GM18858 (cell line): ENCODE results near the gene NBEAL1.
"Not testable (repeated sequence)": the region's sequence is repeated elsewhere in the genome, so short reads cannot be mapped to it uniquely, and the experiment has no call there.

Experiments used
- ATAC-seq: cut with Tn5 transposase; IDR thresholded peaks from one replicate; pipeline ENCODE4 v1.9.1; 2021; ENCODE audit not compliant: unreplicated experiment

NBEAL1 gene

DNA sequence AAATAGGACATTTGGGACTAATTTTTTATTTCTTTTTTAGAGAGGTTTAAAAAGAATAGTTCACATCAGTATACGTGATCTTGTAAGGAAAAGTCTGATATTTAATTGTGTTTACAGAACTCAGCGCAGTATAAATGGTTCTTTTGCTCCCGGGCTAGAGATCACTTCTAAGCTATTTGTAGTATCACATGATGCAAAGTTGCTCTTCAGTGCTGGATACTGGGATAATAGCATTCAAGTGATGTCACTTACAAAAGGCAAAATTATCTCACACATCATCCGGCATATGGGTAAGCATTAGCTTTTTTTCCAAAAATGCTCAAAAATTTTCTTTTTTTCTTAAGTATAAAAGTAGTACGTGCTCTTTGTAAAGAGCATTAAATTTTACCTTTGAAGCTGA lies 186.8 kb downstream of the NBEAL1 start:
- no peak for ATAC-seq

DNA sequence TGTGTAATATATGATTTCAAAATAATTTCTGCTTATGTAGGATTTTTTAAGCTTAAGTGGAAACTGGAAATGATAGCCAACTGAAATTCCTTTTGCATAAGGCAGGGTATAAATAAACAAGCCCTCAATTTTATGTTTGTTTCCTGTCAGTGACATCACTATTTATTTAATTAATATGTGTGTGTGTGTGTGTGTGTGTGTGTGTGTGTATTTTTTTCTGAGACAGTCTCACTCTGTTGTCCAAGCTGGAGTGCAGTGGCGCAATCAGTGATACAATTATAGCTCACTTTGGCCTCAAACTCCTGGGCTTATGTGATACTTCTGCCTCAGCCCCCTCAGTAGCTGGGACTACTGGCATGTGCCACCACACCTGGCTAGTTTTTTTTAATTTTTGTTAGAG lies 194.9 kb downstream of the NBEAL1 start:
- no peak for ATAC-seq

DNA sequence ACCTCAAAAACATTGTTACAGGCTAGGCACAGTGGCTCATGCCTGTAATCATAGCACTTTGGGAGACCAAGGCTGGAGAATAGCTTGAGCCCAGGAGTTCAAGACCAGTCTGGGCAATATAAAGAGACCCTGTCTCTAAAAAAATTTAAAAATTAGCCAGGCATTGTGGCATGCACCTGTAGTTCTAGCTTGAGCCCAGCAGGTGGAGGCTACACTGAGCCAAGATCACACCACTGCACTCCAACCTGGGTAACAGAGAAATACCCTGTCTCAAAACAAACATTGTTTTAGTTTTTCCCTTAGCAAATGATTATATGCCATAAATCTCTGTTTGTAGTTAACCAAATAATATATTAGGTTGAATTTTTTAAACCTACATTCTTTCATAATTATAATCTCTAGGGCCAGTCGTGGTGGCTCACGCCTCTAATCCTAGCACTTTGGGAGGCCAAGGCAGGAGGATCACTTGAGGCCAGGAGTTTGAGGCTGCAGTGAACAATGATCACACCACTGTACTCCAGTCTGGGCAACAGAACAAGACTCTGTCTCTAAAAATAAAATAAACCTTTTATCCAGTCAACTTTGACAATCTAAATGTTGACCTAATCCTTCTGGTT lies 210.9 kb downstream of the NBEAL1 start:
- no peak for ATAC-seq

DNA sequence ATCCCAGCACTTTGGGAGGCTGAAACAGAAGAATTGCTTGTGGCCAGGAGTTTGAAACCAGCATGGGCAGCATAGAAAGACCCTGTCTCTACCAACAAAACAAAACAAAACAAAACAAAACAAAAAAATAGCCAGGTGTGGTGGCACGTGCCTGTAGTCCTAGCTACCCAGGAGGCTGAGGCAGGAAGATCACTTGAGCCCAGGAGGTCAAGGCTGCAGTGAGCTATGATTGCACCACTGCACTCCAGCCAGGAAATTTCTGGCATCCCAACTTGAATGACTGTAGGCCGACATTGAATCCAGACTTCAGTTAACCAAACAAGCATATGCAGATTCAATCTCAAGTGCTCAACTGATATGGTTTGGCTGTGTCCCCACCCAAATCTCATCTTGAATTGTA lies 215.0 kb downstream of the NBEAL1 start:
- ATAC-seq: not testable (repeated sequence)

DNA sequence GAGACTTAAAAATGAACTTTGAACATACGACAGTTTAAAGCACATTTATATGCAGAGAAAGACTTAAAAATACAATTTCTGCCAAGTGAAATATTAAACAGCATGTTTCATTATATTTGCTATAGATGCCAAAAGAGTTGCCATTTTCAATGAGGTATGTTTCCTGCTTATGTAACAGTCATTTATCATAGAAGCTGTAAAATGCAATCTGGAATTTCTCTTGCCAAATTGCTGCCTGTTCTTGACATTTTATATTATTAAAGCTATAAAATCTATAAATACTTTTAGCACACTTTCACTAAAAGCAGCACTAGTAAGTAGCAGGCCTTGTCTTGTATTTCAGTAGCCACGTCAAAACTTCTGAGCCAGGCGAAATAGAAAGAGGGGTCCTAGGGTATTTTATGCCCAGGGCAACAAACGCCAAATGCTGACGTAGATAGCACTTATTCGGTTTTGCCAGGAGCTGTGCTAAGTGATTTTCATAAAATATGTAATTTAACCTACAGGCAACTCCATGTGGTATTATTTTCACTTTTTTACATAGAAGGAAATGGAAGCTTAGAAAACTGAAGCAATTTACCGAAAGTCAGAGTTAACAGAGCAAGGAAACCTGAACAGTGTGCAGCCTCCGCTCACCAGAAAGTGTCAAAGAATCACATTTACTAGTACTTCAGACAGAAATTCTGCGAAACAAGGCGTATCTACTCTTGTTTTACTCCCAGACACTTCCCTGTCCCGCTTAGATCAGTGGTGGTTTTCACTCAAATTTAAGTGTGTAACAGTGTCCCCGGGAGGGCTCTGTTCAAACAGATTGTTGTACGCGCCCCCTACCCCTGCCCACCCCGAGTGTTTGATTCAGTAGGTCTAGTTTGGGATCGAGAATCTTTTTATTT lies 222.9 kb downstream of the NBEAL1 start:
- ATAC-seq: no peak

DNA sequence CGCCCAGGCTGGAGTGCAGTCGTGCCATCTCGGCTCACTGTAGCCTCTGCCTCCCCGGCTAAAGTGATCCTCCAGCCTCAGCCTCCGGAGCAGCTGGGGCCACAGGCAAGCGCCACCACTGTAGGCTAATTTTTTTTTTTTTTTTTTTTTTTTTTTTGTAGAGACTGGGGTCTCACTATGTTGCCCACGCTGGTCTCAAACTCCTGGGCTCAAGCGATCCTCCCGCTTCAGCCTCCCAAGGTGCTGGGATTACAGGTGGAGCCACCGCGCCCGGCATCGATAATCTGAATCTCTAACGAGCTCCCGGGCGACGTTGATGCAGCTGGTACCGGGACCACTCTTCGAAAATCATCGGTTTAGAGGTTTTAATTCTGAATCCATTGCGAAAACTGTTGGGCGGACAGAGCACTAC lies 223.6 kb downstream of the NBEAL1 start:
- no peak for ATAC-seq

DNA sequence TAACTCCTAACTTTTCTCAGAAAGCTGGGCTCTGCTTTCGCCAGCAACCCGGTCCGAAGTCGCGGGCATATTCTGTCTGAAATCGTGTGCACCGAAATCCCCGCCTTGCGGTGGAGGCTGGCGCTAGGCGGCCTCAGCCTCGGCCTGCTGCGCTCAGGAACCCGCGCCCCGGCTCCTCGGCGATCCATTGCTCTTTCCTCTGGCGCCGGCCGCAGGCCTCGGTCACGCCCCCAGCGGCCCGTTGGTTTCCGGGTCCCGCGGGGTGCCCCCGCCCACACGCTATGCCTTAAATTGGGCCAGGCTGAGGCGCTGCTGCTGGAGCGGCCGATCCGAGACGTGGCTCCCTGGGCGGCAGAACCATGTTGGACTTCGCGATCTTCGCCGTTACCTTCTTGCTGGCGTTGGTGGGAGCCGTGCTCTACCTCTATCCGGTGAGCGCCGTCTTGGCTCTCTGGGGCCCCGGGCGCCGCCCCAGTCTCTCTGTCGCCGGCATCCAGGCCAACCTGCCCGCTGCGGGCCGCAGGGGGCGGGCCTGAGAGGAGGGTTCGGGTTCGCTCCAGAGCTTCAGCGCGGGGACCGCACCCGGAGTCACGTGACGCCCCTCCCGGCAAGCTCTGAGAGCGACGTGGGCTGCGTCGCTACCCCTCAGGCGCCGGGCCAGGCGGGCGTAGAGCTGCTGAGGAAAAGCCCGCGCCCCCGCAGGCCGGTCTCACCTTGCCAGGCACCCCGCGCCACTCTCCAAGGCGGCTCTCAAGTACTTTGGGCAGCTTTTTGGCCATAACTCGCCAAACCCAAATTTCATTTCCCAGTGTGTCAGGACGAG lies 224.2 kb downstream of the NBEAL1 start, which contains the start of gene CYP20A1:
CYP20A1 (plus strand) TSS at position 315 of the 823 bp plus-strand sequence; CDS start at position 360, 45 bp downstream.
- peak; percentile 75 for ATAC-seq

DNA sequence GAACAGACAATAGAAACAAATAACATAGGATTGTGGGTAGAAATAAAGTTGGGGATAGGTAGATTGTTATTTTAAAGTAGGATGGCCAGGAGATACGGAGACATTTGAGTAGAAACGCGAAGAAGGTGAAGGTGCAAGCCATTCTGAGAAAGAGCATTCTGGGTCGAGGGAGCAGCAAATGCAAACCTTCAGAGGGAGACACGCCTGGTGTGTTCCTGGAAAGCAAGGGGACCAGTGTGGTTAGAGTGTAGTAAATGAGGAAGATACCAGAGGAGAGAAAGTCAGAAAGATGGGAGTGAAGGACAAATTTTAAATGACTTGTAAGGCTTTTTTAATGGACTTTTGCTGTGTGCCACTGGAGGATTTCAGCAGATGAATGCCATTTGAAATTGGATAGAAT lies 225.8 kb downstream of the NBEAL1 start:
- ATAC-seq: no peak

DNA sequence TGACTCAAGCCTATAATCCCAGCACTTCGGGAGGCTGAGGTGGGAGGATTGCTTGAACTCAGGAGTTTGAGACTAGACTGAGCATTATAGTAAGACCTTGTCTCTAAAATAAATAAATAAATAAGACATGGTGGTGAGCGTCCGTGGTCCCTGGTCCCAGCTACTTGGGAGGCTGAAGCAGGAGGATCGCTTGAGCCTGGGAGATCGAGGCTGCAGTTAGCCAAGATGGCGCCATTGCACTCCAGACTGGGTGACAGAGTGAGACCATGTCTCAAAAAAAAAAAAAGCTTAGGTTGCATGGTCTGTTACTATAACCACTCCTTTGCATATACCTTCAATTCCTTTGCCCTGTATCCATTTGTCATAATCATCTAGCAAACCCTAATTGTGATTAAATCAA lies 227.8 kb downstream of the NBEAL1 start:
- ATAC-seq: no peak

DNA sequence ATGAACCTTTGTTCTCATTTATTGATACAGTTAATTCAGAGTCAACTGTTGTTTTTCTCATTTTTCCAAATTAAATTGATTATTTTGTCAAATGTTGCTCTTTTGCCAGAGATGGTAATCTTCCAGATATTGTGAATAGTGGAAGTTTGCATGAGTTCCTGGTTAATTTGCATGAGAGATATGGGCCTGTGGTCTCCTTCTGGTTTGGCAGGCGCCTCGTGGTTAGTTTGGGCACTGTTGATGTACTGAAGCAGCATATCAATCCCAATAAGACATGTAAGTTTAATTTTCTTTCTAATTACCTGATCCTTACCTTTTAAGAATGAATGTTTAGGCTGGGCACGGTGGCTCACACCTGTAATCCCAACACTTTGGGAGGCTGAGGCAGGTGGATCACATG lies 232.0 kb downstream of the NBEAL1 start:
- ATAC-seq: no peak

DNA sequence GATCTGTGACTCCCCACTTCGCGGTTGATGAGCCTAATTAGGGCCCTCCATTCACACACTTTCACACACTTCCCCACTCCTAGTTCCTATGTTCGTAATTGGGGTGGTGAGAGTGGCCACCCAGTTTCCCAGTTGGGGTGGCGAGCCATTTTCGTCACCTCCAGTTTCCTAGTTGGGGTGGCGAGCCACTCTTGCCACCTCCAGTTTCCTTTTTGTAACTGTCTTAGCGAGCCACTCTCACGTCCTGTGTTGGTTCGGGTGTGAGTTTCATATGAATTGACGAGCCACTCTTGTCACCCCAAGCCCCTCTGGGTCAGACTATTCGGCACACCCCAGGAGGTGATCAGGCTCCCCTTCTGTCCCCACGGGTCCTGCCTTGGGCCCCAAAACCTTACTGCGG lies 238.1 kb downstream of the NBEAL1 start:
- no peak for ATAC-seq

DNA sequence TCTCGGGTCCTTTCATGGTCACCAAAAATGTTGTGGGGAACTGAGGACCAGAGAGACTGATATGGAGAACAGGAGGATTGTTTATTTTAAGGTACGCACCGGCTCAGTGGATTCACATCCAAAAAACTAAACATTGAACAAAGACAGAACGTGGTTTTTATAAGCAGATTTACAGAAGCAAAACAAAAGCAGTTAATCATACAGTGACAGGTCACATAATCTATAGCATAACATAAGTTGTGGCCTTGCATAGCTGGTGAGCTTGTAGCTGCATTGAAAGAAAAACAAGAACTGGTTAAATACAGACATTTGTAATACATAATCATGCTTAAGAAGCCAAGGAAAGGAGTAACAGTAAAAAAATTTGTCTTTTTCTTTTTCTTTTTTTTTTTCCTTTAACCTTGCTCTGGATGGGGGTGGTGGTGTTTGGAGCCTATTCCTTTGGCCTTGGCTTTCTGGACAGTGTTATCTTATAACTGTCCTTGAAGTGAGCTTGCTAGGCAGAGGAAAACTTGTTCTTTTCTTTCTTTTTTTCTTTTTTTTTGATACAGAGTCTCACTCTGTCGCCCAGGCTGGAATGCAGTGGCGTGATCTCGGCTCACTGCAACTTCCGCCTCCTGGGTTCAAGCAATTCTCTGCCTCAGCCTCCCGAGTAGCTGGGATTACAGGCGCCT lies 238.9 kb downstream of the NBEAL1 start:
- ATAC-seq: not testable (repeated sequence)

DNA sequence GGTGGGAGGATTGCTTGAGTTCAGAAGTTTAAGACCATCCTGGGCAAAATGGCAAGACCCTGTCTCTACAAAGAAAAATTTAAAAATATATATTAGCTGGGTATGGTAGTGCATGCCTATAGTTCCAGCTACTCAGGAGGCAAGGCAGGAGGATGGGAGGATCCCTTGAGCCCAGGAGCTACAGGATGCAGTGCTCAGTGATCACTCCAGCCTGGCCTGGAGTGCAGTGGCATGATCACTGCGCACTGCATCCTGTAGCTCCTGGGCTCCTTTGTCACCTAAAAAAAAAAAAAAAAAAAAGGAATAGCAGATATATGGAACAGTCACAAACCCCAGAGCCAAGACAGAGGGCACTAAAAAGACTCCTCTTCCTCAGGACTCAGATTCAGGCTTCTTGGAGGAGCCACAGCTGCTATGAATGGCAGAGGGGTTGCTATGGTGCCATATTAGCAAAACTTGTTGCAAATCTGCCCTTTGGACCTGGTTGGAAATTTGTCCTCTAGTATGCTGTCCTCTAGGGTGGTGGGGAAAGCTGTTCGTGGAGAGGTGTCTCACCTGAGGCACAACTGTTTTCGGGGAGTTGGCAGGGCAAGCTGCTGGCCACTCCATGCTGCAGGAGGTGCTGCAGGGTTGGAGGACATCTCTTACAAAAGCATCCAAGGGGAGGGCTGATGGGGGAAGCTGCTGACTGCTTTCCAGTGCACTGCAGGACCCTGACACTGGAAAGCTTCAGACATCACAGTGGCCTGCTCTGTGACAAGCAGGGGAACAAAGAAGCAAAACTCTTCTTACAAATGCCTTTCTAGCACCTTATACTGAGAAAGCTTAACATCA lies 246.9 kb downstream of the NBEAL1 start:
- no peak for ATAC-seq
